Measurements from ENCODE around the gene SHKBP1. TPM values are rescaled to one million over a fixed set of nuclear protein-coding genes. Genes with fewer than 3 reads are reported as not detected.

Gene SHKBP1
- total RNA-seq, 1 donor = 16.3 TPM

DNA sequence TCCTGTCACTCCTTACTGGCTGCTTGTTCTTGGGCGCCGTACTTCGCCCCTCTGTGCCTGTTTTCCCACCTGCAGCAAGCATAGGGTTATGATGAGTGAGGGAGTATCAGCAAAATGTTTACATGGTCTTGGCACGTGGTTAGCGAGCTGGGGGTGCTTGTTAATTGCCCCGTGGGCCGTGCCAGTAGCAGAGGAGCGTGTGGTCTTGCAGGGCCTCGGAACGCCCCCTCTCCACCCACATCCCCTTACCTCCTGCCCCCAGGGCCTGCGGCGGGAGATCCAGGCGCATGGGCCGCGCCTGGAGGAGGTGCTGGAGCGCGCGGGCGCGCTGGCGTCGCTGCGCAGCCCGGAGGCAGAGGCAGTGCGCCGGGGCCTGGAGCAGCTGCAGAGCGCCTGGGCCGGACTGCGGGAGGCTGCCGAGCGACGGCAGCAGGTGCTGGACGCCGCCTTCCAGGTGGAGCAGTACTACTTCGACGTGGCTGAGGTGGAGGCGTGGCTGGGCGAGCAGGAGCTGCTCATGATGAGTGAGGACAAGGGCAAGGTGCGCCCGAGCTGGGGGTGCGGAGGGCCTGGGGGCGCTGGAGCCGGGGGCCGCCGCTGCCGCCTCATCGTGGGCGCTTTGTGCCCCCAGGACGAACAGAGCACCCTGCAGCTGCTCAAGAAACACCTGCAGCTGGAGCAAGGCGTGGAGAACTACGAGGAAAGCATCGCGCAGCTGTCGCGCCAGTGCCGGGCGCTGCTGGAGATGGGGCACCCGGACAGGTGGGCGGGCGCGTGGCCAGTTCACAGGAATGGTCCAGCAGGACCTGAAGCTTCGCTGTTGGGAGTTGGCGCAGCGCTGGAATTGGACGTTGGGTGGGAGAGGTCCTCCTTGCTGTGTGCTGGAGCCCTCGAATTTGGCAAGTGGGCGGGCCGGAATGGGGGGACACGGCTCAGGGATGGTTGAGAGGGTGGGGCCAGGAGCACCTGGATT lies 22.5 kb upstream of the SHKBP1 start:
- no peak for TF ChIP-seq CTCF (IDR thresholded peaks at IDR 0.05; ENCODE audit: extremely low read depth, low read depth, low read length)
- peaks cover 20% of the 10 kb centered on the region for H3K27me3 ChIP-seq (ENCODE audit: insufficient read depth, low read length)

DNA sequence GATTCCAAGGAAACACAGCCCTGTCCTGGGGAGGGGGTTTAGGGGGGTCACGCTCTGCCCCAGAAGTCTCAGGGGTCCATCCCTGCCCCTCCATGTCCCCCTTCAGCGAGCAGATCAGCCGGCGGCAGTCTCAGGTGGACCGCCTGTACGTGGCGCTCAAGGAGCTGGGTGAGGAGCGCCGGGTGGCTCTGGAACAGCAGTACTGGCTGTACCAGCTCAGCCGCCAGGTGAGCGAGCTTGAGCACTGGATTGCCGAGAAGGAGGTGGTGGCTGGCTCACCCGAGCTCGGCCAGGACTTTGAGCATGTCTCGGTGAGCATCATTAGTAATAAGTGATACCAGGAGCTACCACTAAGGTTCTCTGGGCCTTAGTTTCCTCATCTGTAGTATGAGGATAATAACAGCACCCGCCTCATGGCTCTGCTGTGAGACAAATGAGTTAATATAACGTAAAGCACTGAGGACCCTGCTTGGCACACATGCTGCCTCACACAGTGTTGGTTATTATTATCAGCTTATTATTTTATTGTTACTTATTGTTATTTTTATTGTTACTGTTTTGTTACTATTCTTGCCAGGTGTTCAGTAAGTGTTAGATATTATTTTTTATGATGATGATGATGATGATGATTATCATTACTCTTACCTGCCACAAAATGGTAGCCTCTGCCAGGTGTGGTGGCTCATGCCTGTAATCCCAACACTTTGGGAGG lies 20.5 kb upstream of the SHKBP1 start:
- DNase-seq (ENCODE audit: insufficient read length, low spot score, missing footprints) = peak; percentile 66

More for the DNA sequence above, 22.5 kb upstream of the SHKBP1 start:
- Histone ChIP-seq H3K36me3 (ENCODE audit: insufficient read depth, low read length) (no peaks in the 10 kb centered on the region), H2AFZ (ENCODE audit: low read length) (no peak overlapping the region), H3K79me2 (ENCODE audit: insufficient read depth, low read length) (no peaks in the 10 kb centered on the region), H3K4me3 (ENCODE audit: insufficient read depth, low read length) (no peak overlapping the region), H3K9me3 (ENCODE audit: low read depth, low read length) (no peaks in the 10 kb centered on the region), H4K20me1 (ENCODE audit: insufficient read depth, low read length) (no peaks in the 10 kb centered on the region), H3K4me2 (ENCODE audit: insufficient read depth, low read length) (no peak overlapping the region), H3K4me1 (ENCODE audit: insufficient read depth, low read length) (no peaks in the 10 kb centered on the region), H3K27ac (ENCODE audit: low read depth, low read length) (no peak overlapping the region)
- DNase-seq (ENCODE audit: insufficient read length, low spot score, missing footprints) = peak; percentile 51

GRCh38 chr19:40556953-40557530 lies 19.6 kb upstream of the SHKBP1 start:
- Histone ChIP-seq H3K4me3 (ENCODE audit: insufficient read depth, low read length) (no peak overlapping the region), H3K27me3 (ENCODE audit: insufficient read depth, low read length) (peaks cover 20% of the 10 kb centered on the region), H2AFZ (ENCODE audit: low read length) (no peak overlapping the region), H3K4me1 (ENCODE audit: insufficient read depth, low read length) (no peaks in the 10 kb centered on the region), H3K4me2 (ENCODE audit: insufficient read depth, low read length) (no peak overlapping the region), H3K27ac (ENCODE audit: low read depth, low read length) (no peak overlapping the region), H4K20me1 (ENCODE audit: insufficient read depth, low read length) (no peaks in the 10 kb centered on the region), H3K79me2 (ENCODE audit: insufficient read depth, low read length) (no peaks in the 10 kb centered on the region), H3K9me3 (ENCODE audit: low read depth, low read length) (no peaks in the 10 kb centered on the region), H3K36me3 (ENCODE audit: insufficient read depth, low read length) (no peaks in the 10 kb centered on the region)
- TF ChIP-seq CTCF (IDR thresholded peaks at IDR 0.05; ENCODE audit: extremely low read depth, low read depth, low read length) = no peak
- DNase-seq (ENCODE audit: insufficient read length, low spot score, missing footprints) = peak; percentile 72

More for the DNA sequence above, 20.5 kb upstream of the SHKBP1 start:
- Histone ChIP-seq H3K4me2 (ENCODE audit: insufficient read depth, low read length) (no peak overlapping the region), H3K27me3 (ENCODE audit: insufficient read depth, low read length) (peaks cover 20% of the 10 kb centered on the region), H3K79me2 (ENCODE audit: insufficient read depth, low read length) (no peaks in the 10 kb centered on the region), H3K27ac (ENCODE audit: low read depth, low read length) (no peak overlapping the region), H3K4me3 (ENCODE audit: insufficient read depth, low read length) (no peak overlapping the region), H3K4me1 (ENCODE audit: insufficient read depth, low read length) (no peaks in the 10 kb centered on the region), H3K36me3 (ENCODE audit: insufficient read depth, low read length) (no peaks in the 10 kb centered on the region), H4K20me1 (ENCODE audit: insufficient read depth, low read length) (no peaks in the 10 kb centered on the region), H3K9me3 (ENCODE audit: low read depth, low read length) (no peaks in the 10 kb centered on the region), H2AFZ (ENCODE audit: low read length) (no peak overlapping the region)
- TF ChIP-seq CTCF (IDR thresholded peaks at IDR 0.05; ENCODE audit: extremely low read depth, low read depth, low read length) = no peak
